ENCODE measurements around the gene PPFIA3. TPM values are rescaled to one million over a fixed set of nuclear protein-coding genes. Genes with fewer than 3 reads are reported as not detected.
A peak's percentile ranks its signal among the peaks of the same experiment; 100 is the strongest.

Gene PPFIA3
- total RNA-seq, 4 donors from 2014 or later: 1.9 to 4.1 (median 3.0) TPM

GRCh38 chr19:49127674-49128544 lies 8.6 kb downstream of the PPFIA3 start:
- TF ChIP-seq, protein P1, sequence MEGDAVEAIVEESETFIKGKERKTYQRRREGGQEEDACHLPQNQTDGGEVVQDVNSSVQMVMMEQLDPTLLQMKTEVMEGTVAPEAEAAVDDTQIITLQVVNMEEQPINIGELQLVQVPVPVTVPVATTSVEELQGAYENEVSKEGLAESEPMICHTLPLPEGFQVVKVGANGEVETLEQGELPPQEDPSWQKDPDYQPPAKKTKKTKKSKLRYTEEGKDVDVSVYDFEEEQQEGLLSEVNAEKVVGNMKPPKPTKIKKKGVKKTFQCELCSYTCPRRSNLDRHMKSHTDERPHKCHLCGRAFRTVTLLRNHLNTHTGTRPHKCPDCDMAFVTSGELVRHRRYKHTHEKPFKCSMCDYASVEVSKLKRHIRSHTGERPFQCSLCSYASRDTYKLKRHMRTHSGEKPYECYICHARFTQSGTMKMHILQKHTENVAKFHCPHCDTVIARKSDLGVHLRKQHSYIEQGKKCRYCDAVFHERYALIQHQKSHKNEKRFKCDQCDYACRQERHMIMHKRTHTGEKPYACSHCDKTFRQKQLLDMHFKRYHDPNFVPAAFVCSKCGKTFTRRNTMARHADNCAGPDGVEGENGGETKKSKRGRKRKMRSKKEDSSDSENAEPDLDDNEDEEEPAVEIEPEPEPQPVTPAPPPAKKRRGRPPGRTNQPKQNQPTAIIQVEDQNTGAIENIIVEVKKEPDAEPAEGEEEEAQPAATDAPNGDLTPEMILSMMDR (IDR thresholded peaks at IDR 0.05 in 4 of 5, conservative IDR thresholded peaks at IDR 0.05 in 1 of 5): peak in 3 of 5 experiments; percentile 12 to 34 (median 19)
- no peak for TF ChIP-seq POLR2A (IDR thresholded peaks at IDR 0.05)
- H3K27ac ChIP-seq: peak overlapping the region; percentile 65 to 83 (median 81)
- ATAC-seq (peak; percentile 95 to 96), DNase-seq (peak; percentile 94 to 96)
- peaks cover 7 to 17% of the 10 kb centered on the region in 2 donors for H3K4me1 ChIP-seq
- in situ Hi-C loops (cut with MboI; ENCODE audit: low sequenced_read_pairs in 4 of 4) (no loop called here), intact Hi-C loops (cut with DNase I; ENCODE audit: low total_unique reads) (loop anchor here (1.0 to 5.0 kb wide), 3 partner anchors 9 to 209 kb away; partner anchors contain the start of genes C19orf73, CD37 and PPFIA3)
- H3K36me3 ChIP-seq: no peaks in the 10 kb centered on the region
- H3K4me3 ChIP-seq: peak overlapping the region; percentile 33 to 52 (median 46)
- no peaks in the 10 kb centered on the region for H3K9me3 ChIP-seq
- H3K27me3 ChIP-seq: peaks cover 0 to 4% (median 0%) of the 10 kb centered on the region in 3 donors

GRCh38 chr19:49128545-49129237 lies 9.3 kb downstream of the PPFIA3 start:
- peaks cover 12 to 18% of the 10 kb centered on the region in 2 donors for H3K4me1 ChIP-seq
- no peak for DNase-seq
- no peaks in the 10 kb centered on the region for H3K9me3 ChIP-seq
- intact Hi-C loops (cut with DNase I; ENCODE audit: low total_unique reads) (loop anchor here (1.0 to 5.0 kb wide), 3 partner anchors 9 to 209 kb away; partner anchors contain the start of genes C19orf73, CD37 and PPFIA3), in situ Hi-C loops (cut with MboI; ENCODE audit: low sequenced_read_pairs in 4 of 4) (no loop called here)
- no peak for ATAC-seq
- H3K27me3 ChIP-seq: peaks cover 0 to 4% (median under 1%) of the 10 kb centered on the region in 3 donors
- peak overlapping the region; percentile 61 to 83 (median 71) for H3K27ac ChIP-seq
- no peak for TF ChIP-seq POLR2A (IDR thresholded peaks at IDR 0.05)
- TF ChIP-seq, protein P1 (IDR thresholded peaks at IDR 0.05 in 4 of 5, conservative IDR thresholded peaks at IDR 0.05 in 1 of 5): no peak
- peak overlapping the region; percentile 27 to 50 (median 37) for H3K4me3 ChIP-seq
- H3K36me3 ChIP-seq: no peaks in the 10 kb centered on the region

- Histone ChIP-seq H3K4me3 (no peak overlapping the region), H3K36me3 (no peaks in the 10 kb centered on the region), H3K27me3 (peaks cover 0 to 5% (median 4%) of the 10 kb centered on the region in 3 donors), H3K4me1 (peaks cover 15 to 21% of the 10 kb centered on the region in 2 donors), H3K9me3 (no peaks in the 10 kb centered on the region), H3K27ac (no peak overlapping the region)
- intact Hi-C loops (cut with DNase I; ENCODE audit: low total_unique reads): loop anchor here (2.0 to 5.0 kb wide), 2 partner anchors 14 to 208 kb away; partner anchors contain the start of gene CD37
- ATAC-seq (no peak), DNase-seq (no peak)
- in situ Hi-C loops (cut with MboI; ENCODE audit: low sequenced_read_pairs in 4 of 4): no loop called here
- TF ChIP-seq, protein P1 (IDR thresholded peaks at IDR 0.05 in 4 of 5, conservative IDR thresholded peaks at IDR 0.05 in 1 of 5): no peak
- no peak for TF ChIP-seq POLR2A (IDR thresholded peaks at IDR 0.05)
Observed at GRCh38 chr19:49129238-49129583, 9.9 kb downstream of the PPFIA3 start.

- H3K4me3 ChIP-seq: no peak overlapping the region
- DNase-seq (peak in 1 of 2 donors; percentile 73), ATAC-seq (no peak)
- TF ChIP-seq POLR2A (IDR thresholded peaks at IDR 0.05): no peak
- TF ChIP-seq, protein P1 (IDR thresholded peaks at IDR 0.05 in 4 of 5, conservative IDR thresholded peaks at IDR 0.05 in 1 of 5): no peak
- H3K9me3 ChIP-seq: no peaks in the 10 kb centered on the region
- intact Hi-C loops (cut with DNase I; ENCODE audit: low total_unique reads) (no loop called here), in situ Hi-C loops (cut with MboI; ENCODE audit: low sequenced_read_pairs in 4 of 4) (no loop called here)
- peaks cover 15 to 24% of the 10 kb centered on the region in 2 donors for H3K4me1 ChIP-seq
- peaks cover 0 to 12% (median 10%) of the 10 kb centered on the region in 3 donors for H3K27me3 ChIP-seq
- no peak overlapping the region for H3K27ac ChIP-seq
- H3K36me3 ChIP-seq: no peaks in the 10 kb centered on the region
Observed at GRCh38 chr19:49130325-49130724, 11.0 kb downstream of the PPFIA3 start.

Data from gastrocnemius medialis (tissue), 4 donors.